ENCODE results near the gene DLEC1. TPM values are rescaled to one million over a fixed set of nuclear protein-coding genes. Genes with fewer than 3 reads are reported as not detected.

Gene DLEC1
- total and polyA plus RNA-seq, 11 donors = 0.06 to 1.3 (median 0.16) TPM; not detected in 1

DNA sequence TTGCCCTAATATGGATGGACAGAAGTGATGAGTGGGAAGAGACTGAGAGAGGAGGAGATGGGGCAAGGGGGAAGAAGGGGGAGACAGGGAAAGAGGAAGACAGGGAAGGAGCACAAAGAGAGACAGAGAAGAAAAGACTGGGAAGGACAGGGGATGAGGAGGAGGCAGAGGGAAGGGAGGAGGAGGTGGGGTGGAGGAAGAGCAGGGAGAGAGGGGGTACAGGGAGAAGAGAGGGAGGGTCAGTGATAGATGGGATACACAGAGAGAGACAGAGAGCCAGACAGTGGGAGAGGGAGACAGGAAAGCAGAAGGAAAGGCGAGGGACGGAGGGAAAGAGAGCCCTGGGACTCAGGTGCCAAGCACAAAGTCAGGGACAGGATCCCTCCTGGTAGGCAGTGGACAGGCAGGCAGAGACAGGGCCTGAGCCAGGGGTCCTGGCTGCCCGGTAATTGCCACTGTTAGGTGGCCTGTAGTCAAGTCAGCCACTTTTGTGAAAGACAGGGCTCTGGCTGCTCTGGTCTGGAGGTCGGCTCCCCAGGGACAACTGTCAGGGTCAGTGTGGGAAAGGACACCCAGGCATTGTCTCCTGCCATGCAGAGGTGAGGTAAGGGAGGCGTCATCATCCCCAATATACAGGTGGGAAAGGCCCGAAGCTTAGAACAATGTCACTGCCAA, 38.6 kb upstream of the DLEC1 start:
- ATAC-seq (no peak), DNase-seq (peak in 1 of 5 donors; percentile 24)
- Histone ChIP-seq H3K9me3 (no peaks in the 10 kb centered on the region), H3K27me3 (no peaks in the 10 kb centered on the region), H3K4me1 (peaks cover 0 to 46% (median 20%) of the 10 kb centered on the region in 12 donors), H3K27ac (no peak overlapping the region), H3K36me3 (peaks cover 0 to 19% (median 3%) of the 10 kb centered on the region in 9 donors), H3K4me3 (no peak overlapping the region)
- 91 to 98% (median 94%) methylated on average over 5 to 6 of the region's 6 CpGs for WGBS, 4 donors
- intact Hi-C loops (cut with DNase I) = loop anchor here in 3 of 10 donors (5.0 to 10.0 kb wide), 4 partner anchors 114 to 477 kb away; no protein-coding TSS in a partner anchor
- TF ChIP-seq, protein P1, sequence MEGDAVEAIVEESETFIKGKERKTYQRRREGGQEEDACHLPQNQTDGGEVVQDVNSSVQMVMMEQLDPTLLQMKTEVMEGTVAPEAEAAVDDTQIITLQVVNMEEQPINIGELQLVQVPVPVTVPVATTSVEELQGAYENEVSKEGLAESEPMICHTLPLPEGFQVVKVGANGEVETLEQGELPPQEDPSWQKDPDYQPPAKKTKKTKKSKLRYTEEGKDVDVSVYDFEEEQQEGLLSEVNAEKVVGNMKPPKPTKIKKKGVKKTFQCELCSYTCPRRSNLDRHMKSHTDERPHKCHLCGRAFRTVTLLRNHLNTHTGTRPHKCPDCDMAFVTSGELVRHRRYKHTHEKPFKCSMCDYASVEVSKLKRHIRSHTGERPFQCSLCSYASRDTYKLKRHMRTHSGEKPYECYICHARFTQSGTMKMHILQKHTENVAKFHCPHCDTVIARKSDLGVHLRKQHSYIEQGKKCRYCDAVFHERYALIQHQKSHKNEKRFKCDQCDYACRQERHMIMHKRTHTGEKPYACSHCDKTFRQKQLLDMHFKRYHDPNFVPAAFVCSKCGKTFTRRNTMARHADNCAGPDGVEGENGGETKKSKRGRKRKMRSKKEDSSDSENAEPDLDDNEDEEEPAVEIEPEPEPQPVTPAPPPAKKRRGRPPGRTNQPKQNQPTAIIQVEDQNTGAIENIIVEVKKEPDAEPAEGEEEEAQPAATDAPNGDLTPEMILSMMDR (IDR thresholded peaks at IDR 0.05) = no peak
- no peak for TF ChIP-seq POLR2A (IDR thresholded peaks at IDR 0.05)

DNA sequence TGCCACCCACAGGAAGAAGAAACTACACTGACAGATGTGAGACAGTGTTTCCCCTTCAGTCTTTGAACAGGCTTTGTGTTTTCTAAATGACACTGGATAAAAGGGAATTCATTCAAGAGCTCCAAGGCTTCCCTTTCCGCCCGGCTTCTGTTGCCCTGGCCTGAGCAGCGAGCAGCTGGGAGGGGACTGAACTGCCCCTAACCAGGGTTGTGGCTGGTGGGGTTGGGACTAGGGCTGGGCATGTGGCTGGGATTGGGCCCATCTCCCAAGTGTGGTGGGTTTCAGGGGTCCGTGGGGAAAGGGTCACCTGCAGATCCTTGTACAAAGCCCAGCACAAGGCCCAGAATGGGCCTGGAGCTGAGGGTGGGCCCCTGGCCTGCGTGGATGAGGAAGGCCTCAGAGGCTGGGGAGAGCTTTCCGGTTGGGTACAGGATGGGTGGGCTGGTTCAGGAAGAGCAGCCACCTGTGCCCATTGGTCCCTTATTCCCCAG, 38.0 kb upstream of the DLEC1 start:
- H3K4me3 ChIP-seq = no peak overlapping the region
- no peak overlapping the region for H3K27ac ChIP-seq
- peaks cover 0 to 25% (median 4%) of the 10 kb centered on the region in 9 donors for H3K36me3 ChIP-seq
- H3K4me1 ChIP-seq = peaks cover 0 to 40% (median 20%) of the 10 kb centered on the region in 12 donors
- intact Hi-C loops (cut with DNase I) = loop anchor here in 3 of 10 donors (5.0 to 10.0 kb wide), 4 partner anchors 114 to 476 kb away; no protein-coding TSS in a partner anchor
- no peaks in the 10 kb centered on the region for H3K9me3 ChIP-seq
- peak in 1 of 5 donors; percentile 21 for DNase-seq
- no peaks in the 10 kb centered on the region for H3K27me3 ChIP-seq
- 90 to 97% (median 95%) methylated on average over 6 of the region's 6 CpGs for WGBS, 4 donors
- ATAC-seq = no peak
- TF ChIP-seq, protein P1 (IDR thresholded peaks at IDR 0.05) = no peak
- TF ChIP-seq POLR2A (IDR thresholded peaks at IDR 0.05) = no peak

DNA sequence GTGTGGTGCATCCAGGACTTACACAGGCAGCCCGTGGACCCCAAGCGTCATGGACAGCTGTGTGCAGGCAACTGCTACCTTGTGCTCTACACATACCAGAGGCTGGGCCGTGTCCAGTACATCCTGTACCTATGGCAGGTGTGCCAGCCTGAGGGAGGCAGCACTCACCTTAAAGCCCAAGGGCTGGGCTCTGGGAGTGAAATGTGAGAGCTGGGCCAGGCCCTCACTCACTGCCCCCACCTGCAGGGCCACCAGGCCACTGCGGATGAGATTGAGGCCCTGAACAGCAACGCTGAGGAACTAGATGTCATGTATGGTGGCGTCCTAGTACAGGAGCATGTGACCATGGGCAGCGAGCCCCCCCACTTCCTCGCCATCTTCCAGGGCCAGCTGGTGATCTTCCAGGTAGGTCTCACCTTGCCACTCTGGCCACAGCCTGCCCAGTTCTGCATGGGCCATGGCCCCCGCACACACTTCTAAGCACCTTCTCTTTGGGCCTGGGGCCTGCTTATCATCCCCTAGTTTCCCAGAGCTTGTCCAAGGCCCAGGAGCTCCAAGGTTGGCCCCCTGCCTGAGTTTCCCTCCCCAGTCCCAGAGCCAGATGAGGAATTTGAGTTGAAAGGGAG, 37.4 kb upstream of the DLEC1 start:
- H3K36me3 ChIP-seq = peaks cover 0 to 31% (median 8%) of the 10 kb centered on the region in 9 donors
- no peaks in the 10 kb centered on the region for H3K27me3 ChIP-seq
- no peak for ATAC-seq
- TF ChIP-seq, protein P1 (IDR thresholded peaks at IDR 0.05) = no peak
- TF ChIP-seq POLR2A (IDR thresholded peaks at IDR 0.05) = no peak
- intact Hi-C loops (cut with DNase I) = loop anchor here in 3 of 10 donors (2.0 to 10.0 kb wide), 6 partner anchors 27 to 476 kb away; no protein-coding TSS in a partner anchor
- H3K9me3 ChIP-seq = no peaks in the 10 kb centered on the region
- H3K4me1 ChIP-seq = peaks cover 0 to 38% (median 20%) of the 10 kb centered on the region in 12 donors
- H3K27ac ChIP-seq = no peak overlapping the region
- WGBS, 4 donors = 90 to 100% (median 94%) methylated on average over 4 to 9 of the region's 9 CpGs
- no peak overlapping the region for H3K4me3 ChIP-seq
- peak in 3 of 5 donors; percentile 10 to 32 (median 21) for DNase-seq
